ENCODE measurements around the gene ZNF532. TPM values are rescaled to one million over a fixed set of nuclear protein-coding genes. Genes with fewer than 3 reads are reported as not detected.
A peak's percentile ranks its signal among the peaks of the same experiment; 100 is the strongest.

Gene ZNF532
- polyA plus RNA-seq, 4 donors, result 85.3 to 105 (median 98.4) TPM

GRCh38 chr18:58934933-58935577, 70.4 kb downstream of the ZNF532 start:
- no peak for DNase-seq (ENCODE audit: low read depth in 4 of 4, low spot score in 3 of 4)

GRCh38 chr18:58937071-58937886, 72.6 kb downstream of the ZNF532 start:
- DNase-seq (ENCODE audit: low read depth in 4 of 4, low spot score in 3 of 4), result no peak

- DNase-seq (ENCODE audit: low read depth in 4 of 4, low spot score in 3 of 4), result no peak
Measured at GRCh38 chr18:58937887-58938267, 73.2 kb downstream of the ZNF532 start.

GRCh38 chr18:58941426-58942099, 76.9 kb downstream of the ZNF532 start:
- no peak for DNase-seq (ENCODE audit: low read depth in 4 of 4, low spot score in 3 of 4)

- DNase-seq (ENCODE audit: low read depth in 4 of 4, low spot score in 3 of 4), result no peak
Measured at GRCh38 chr18:58943896-58944295, 79.2 kb downstream of the ZNF532 start.

- DNase-seq (ENCODE audit: low read depth in 4 of 4, low spot score in 3 of 4), result no peak
Measured at GRCh38 chr18:58947136-58947732, 82.6 kb downstream of the ZNF532 start.

GRCh38 chr18:58949031-58949430, 84.4 kb downstream of the ZNF532 start:
- no peak for DNase-seq (ENCODE audit: low read depth in 4 of 4, low spot score in 3 of 4)

- no peak for DNase-seq (ENCODE audit: low read depth in 4 of 4, low spot score in 3 of 4)
Measured at GRCh38 chr18:58951986-58952702, 87.5 kb downstream of the ZNF532 start.

- DNase-seq (ENCODE audit: low read depth in 4 of 4, low spot score in 3 of 4), result no peak
Measured at GRCh38 chr18:58952858-58953257, 88.2 kb downstream of the ZNF532 start.

GRCh38 chr18:58953627-58954026, 89.0 kb downstream of the ZNF532 start:
- peak in 2 of 4 donors; percentile 31 to 41 for DNase-seq (ENCODE audit: low read depth in 4 of 4, low spot score in 3 of 4)

GRCh38 chr18:58955001-58955400, 90.3 kb downstream of the ZNF532 start:
- DNase-seq (ENCODE audit: low read depth in 4 of 4, low spot score in 3 of 4), result no peak

GRCh38 chr18:58955738-58956137, 91.1 kb downstream of the ZNF532 start:
- no peak for DNase-seq (ENCODE audit: low read depth in 4 of 4, low spot score in 3 of 4)

- no peak for DNase-seq (ENCODE audit: low read depth in 4 of 4, low spot score in 3 of 4)
Measured at GRCh38 chr18:58958628-58959027, 94.0 kb downstream of the ZNF532 start.

GRCh38 chr18:58960508-58960907, 95.8 kb downstream of the ZNF532 start:
- no peak for DNase-seq (ENCODE audit: low read depth in 4 of 4, low spot score in 3 of 4)

GRCh38 chr18:58960946-58961722, 96.5 kb downstream of the ZNF532 start:
- no peak for DNase-seq (ENCODE audit: low read depth in 4 of 4, low spot score in 3 of 4)

GRCh38 chr18:58962336-58962735, 97.7 kb downstream of the ZNF532 start:
- no peak for DNase-seq (ENCODE audit: low read depth in 4 of 4, low spot score in 3 of 4)

- DNase-seq (ENCODE audit: low read depth in 4 of 4, low spot score in 3 of 4), result no peak
Measured at GRCh38 chr18:58965291-58966004, 100.8 kb downstream of the ZNF532 start.

- no peak for DNase-seq (ENCODE audit: low read depth in 4 of 4, low spot score in 3 of 4)
Measured at GRCh38 chr18:58966005-58966677, 101.5 kb downstream of the ZNF532 start.

GRCh38 chr18:58966704-58967103, 102.0 kb downstream of the ZNF532 start:
- DNase-seq (ENCODE audit: low read depth in 4 of 4, low spot score in 3 of 4), result no peak

Measured in right renal pelvis (tissue), 4 donors.